ENCODE results near the gene STH.

STH gene

DNA sequence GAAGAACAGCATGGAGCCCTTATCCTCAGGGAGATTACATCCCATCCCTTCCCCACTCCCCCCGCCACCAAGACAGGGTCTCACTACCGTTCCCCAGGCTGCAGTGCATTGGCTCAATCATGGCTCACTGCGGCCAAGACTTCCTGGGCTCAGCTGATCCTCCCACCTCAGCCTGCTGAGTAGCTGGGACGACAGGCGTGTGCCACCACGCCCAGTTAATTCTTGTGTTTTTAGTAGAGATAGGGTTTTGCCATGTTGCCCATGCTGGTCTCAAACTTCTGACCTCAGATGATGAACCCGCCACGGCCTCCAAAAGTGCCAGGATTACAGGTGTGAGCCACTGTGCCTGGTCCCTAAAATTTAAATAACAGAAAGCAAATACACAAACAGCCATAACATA lies 48.8 kb downstream of the STH start:
- no peak for DNase-seq (ENCODE audit: low spot score)

Measured in hepatic stellate cell (primary cell).